Stomach (tissue), 9 donors: Measurements from ENCODE around the gene PKP4. TPM values are rescaled to one million over a fixed set of nuclear protein-coding genes. Genes with fewer than 3 reads are reported as not detected.

ENCODE experiments used
- DNase-seq, 2 donors: peaks; one replicate each; pipeline versions ENCODE4 v3.0.0 to v3.0.0-alpha.2; 2013 to 2019
- H3K27ac ChIP-seq, 5 donors: fragments of 200-600 bp in 4 of 5; sonication (generic) in 4 of 5; one replicate each; pipeline ENCODE4 v1.5.1; 2013 to 2019; ENCODE audit warnings: mild to moderate bottlenecking in 1 of 5, moderate library complexity in 1 of 5
- H3K27me3 ChIP-seq, 3 donors: fragments of 200-600 bp; sonication (generic); one replicate each; pipeline ENCODE4 v1.5.1; 2017 to 2019; ENCODE audit warnings: mixed run types in 1 of 3
- H3K36me3 ChIP-seq, 4 donors: fragments of 200-600 bp; sonication (generic); 1 replicate in 3 of 4; 2 replicates in 1 of 4; pipeline ENCODE4 v1.5.1; 2016 to 2019
- H3K4me1 ChIP-seq, 4 donors: fragments of 200-600 bp; sonication (generic); one replicate each; pipeline ENCODE4 v1.5.1; 2016 to 2019
- H3K4me3 ChIP-seq, 4 donors: fragments of 200-600 bp; sonication (generic) in 3 of 4; one replicate each; pipeline ENCODE4 v1.5.1; 2016 to 2019; ENCODE audit warnings: mild to moderate bottlenecking in 1 of 4
- H3K9me3 ChIP-seq, 4 donors: fragments of 200-600 bp; sonication (generic); one replicate each; pipeline ENCODE4 v1.5.1; 2016 to 2019
- CTCF ChIP-seq, 7 experiments: fragments of 450-650 bp in 4 of 7; fragments of 200-600 bp in 3 of 7; sonication (generic) in 3 of 7; IDR thresholded peaks; one replicate each; pipeline ENCODE4 v1.5.1; 2016 to 2019; ENCODE audit warnings: antibody characterized with exemption in 7 of 7, control low read depth in 2 of 7, mild to moderate bottlenecking in 1 of 7
- EP300 ChIP-seq: sonication (generic); formaldehyde crosslinking; IDR thresholded peaks from one replicate; pipeline ENCODE4 v1.6.1; 2017; ENCODE audit warnings: antibody characterized with exemption
- POLR2A ChIP-seq, 4 donors: fragments of 450-650 bp; IDR thresholded peaks; one replicate each; pipeline ENCODE4 v1.6.1; 2016; ENCODE audit warnings: antibody characterized with exemption in 4 of 4, control low read depth in 2 of 4, mild to moderate bottlenecking in 1 of 4, moderate library complexity in 1 of 4
- POLR2AphosphoS5 ChIP-seq, 3 donors: sonication (generic); formaldehyde crosslinking; IDR thresholded peaks; one replicate each; pipeline ENCODE4 v1.6.1; 2016; ENCODE audit warnings: antibody characterized with exemption in 3 of 3
- WGBS, 5 donors: extraction: QIAGEN DNeasy Blood & Tissue Kit in 3 of 5; methylation state at CpG; one replicate each; pipeline versions ENCODE4 v1.1.5 to v1.1.7; 2013 to 2018; 5-methylcytosine and 5-hydroxymethylcytosine counted together
- intact Hi-C: fragments of 100-400 bp; cut with DNase I; formaldehyde crosslinking; loops from one replicate; pipeline ENCODE4 v1.15.1; 2023; ENCODE audit warnings: low total_unique reads
- polyA plus RNA-seq, 3 donors: library from polyadenylated mRNA; stranded (reverse); fragments of 200-250 nt; gene quantifications; one replicate each; pipeline ENCODE4 v1.2.3, GENCODE V29; 2013
- total RNA-seq, 5 donors: library from RNA; depleted of rRNA; stranded (reverse); fragments of >200 nt; gene quantifications; one replicate each; pipeline versions ENCODE4 v1.1.0 to v1.2.3, GENCODE V29; 2014 to 2016
- donor health status: healthy with polysubstance abuse.
- donor health status: Bipolar disorder and iron deficiency.
- donor health status: healthy.

Gene PKP4
- total and polyA plus RNA-seq, 8 donors = 20.5 to 223 (median 75.8) TPM

- Histone ChIP-seq H3K9me3 (no peaks in the 10 kb centered on the region), H3K36me3 (peaks cover 11 to 59% (median 48%) of the 10 kb centered on the region in 4 donors), H3K4me1 (peaks cover 0 to 9% (median 4%) of the 10 kb centered on the region in 4 donors), H3K27me3 (no peaks in the 10 kb centered on the region), H3K27ac (no peak overlapping the region), H3K4me3 (no peak overlapping the region)
- intact Hi-C loops = no loop called here
- TF ChIP-seq EP300 (no peak), POLR2AphosphoS5 (IDR thresholded peaks at IDR 0.05) (no peak), POLR2A (IDR thresholded peaks at IDR 0.05) (no peak), CTCF (IDR thresholded peaks at IDR 0.05) (no peak)
- 73 to 79% (median 77%) methylated on average over 3 of the region's 3 CpGs for WGBS, 5 donors
- DNase-seq = no peak
Observed at GRCh38 chr2:158635961-158636601, 179.3 kb downstream of the PKP4 start.

- WGBS, 5 donors = 71 to 87% (median 79%) methylated on average over 7 of the region's 7 CpGs
- Histone ChIP-seq H3K4me1 (peaks cover 0 to 9% (median 4%) of the 10 kb centered on the region in 4 donors), H3K9me3 (no peaks in the 10 kb centered on the region), H3K27ac (no peak overlapping the region), H3K4me3 (no peak overlapping the region), H3K27me3 (no peaks in the 10 kb centered on the region), H3K36me3 (peaks cover 5 to 53% (median 44%) of the 10 kb centered on the region in 4 donors)
- no peak for DNase-seq
- TF ChIP-seq EP300 (no peak), CTCF (IDR thresholded peaks at IDR 0.05) (no peak), POLR2A (IDR thresholded peaks at IDR 0.05) (no peak)
- intact Hi-C loops = no loop called here
Observed at GRCh38 chr2:158637357-158637756, 180.6 kb downstream of the PKP4 start.

DNA sequence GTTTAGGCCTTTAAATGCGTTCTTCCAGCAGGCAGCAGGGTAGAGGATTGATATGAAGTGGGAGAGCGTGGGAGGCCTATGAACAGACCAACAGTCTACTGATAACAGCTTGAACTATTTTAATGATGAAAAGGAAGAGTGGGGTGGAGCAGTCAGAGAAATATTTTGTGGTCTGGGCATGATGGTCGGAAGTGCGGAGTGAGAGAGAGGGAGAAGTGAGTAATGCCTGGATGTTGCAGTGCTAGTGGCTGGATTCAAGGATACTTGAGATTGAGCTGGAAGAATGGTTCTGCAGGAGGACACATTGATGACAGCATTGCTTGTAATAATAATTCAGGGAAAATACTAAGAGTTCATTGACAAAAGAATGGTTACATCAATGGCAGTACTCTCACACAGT lies 187.4 kb downstream of the PKP4 start:
- no peak for DNase-seq
- Histone ChIP-seq H3K4me3 (no peak overlapping the region), H3K9me3 (no peaks in the 10 kb centered on the region), H3K27ac (no peak overlapping the region), H3K4me1 (no peaks in the 10 kb centered on the region), H3K27me3 (no peaks in the 10 kb centered on the region), H3K36me3 (peaks cover 0 to 40% (median 35%) of the 10 kb centered on the region in 4 donors)
- TF ChIP-seq EP300 (no peak), CTCF (IDR thresholded peaks at IDR 0.05) (no peak)
- intact Hi-C loops = no loop called here
- 70 to 74% (median 72%) methylated on average over 4 of the region's 4 CpGs for WGBS, 5 donors

- no peak for DNase-seq
- no peak for TF ChIP-seq CTCF (IDR thresholded peaks at IDR 0.05)
- no peak for TF ChIP-seq POLR2A (IDR thresholded peaks at IDR 0.05)
- TF ChIP-seq POLR2AphosphoS5 (IDR thresholded peaks at IDR 0.05) = no peak
- TF ChIP-seq EP300 = no peak
- Histone ChIP-seq H3K4me1 (no peaks in the 10 kb centered on the region), H3K27ac (no peak overlapping the region), H3K27me3 (no peaks in the 10 kb centered on the region), H3K4me3 (no peak overlapping the region), H3K36me3 (peaks cover 0 to 38% (median 33%) of the 10 kb centered on the region in 4 donors), H3K9me3 (no peaks in the 10 kb centered on the region)
- WGBS, 5 donors = 93 to 97% (median 94%) methylated on average over 6 of the region's 6 CpGs
- intact Hi-C loops = no loop called here
Observed at GRCh38 chr2:158645299-158645698, 188.5 kb downstream of the PKP4 start.
